Measurements from ENCODE around the gene HDAC7.

The HDAC7 gene

DNA sequence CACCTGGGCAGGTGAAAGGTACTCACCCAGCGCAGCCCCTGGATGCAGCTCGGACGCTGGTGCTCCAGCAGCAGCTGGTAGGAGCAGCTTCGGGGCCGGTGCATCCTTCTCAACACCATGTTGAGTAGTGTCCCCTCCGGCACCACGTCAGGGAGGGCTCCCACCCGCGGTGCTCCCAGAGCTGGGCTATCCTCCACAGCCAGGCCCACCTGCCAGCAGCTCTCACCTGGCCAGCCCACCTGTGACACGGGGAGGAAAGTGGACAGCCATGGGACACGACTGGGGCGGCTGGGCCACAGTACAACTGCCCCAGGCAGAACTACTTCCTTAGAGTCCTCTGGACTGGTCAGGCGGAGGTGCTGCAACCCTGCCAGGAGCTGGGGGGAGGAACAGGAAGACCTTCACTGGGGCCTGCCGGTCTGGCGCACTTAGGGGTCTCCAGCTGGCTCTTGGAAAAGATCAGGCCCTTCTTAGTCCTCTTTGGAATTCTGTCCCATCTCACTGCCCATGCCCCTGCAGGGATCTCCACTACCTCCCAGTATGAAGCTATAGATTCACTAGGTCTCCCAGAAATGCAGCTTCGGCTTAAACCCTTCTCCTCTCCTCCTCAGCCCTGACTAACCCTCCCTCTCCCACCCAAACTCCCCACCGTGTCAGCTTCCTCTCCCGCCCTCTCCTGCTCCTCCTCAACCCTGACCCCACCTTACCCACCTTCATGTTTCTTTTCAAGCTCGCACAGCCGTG lies 61.7 kb downstream of the HDAC7 start:
- DNase-seq: no peak

DNA sequence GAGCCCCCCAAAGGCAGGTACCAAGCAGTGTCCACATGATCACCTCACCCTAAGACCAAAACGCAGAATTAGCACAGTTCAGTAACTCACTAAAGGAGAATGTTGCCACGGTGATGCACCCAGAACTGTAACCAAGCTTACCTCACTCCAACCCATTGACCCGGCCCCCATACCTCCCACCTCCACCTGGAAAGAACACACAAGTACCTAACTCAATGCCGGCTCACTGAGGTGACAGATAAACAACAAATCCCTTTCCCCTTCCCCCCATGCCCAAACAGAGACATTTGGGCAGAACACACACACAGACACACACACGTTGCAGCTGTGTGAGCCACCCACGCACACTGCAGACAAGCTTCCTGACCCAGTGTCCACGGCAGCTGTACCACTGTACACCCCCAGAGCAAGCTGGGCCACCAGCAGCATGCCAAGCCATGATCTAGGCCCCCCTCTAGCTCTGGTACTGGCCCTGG lies 62.3 kb downstream of the HDAC7 start:
- no peak for DNase-seq

GRCh38 chr12:47755655-47756562 lies 63.8 kb downstream of the HDAC7 start:
- no peak for DNase-seq

- peak; percentile 64 for DNase-seq
Measured at GRCh38 chr12:47754881-47755280, 64.8 kb downstream of the HDAC7 start.

DNA sequence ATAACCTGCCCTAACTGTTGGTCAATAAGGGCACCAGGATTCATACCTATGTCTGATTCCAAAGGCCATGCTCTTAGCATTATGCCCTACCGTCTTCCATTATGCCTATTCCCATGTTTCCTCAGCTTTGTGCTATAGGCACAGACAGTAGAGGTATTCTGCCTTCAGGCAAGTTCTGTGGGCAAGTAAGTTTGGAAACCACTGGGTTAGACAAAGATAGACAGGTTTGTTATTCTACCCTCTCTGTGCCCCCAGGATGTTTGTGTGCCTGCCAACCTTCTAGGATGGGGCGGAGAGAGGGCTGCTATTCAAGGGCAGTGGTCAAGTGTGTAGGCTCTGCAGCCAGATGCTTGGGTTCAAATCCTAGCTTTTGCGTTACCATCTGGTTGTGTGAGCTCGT lies 65.6 kb downstream of the HDAC7 start:
- no peak for DNase-seq

DNA sequence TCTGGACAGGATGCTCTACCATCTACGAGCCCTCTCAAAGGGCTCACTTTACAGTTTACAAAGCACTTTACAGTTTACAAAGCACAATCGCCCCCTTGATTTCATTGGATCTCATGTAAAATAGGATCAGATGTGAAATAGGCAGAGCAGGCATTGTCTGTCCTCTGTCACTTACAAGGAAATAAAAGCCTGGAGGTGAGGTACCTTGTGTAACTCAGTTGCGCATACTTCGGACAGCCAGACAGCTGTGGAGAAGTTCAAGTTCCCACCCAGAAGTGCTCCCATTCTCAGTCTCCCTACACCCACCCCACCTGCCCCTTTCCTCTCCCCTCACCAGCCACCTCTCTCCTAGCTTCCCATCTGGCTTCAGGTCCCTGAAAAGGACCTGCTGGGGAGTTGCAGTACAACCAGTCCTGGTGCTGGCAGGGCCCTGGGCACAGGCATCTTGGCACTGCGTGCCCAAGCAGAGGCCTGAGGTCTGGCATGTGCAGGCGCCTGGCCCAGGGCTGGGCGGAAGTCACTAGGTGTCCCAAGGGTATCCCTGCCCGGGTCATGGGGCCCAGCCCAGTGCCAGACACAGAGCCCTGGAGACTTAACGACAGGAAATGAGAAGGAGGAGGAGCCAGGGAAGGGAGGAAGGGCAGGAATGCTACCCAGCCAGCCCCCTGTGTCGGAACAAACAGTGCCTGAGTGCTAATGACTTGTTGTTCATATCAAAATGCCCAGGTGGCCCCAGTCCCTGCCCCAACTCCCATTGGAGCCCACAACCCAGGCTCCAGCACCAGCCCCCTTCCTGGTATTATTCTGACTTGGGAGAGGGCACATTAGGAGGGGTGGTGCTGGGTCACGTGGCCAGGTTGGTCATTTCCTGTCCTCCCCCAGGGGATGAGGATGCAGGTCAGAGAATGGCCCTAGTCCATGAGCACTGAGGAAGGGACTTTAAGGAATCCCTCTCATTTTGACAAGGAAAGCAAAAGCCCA lies 66.4 kb downstream of the HDAC7 start:
- no peak for DNase-seq

- no peak for DNase-seq
Measured at GRCh38 chr12:47752552-47752951, 67.2 kb downstream of the HDAC7 start.

DNA sequence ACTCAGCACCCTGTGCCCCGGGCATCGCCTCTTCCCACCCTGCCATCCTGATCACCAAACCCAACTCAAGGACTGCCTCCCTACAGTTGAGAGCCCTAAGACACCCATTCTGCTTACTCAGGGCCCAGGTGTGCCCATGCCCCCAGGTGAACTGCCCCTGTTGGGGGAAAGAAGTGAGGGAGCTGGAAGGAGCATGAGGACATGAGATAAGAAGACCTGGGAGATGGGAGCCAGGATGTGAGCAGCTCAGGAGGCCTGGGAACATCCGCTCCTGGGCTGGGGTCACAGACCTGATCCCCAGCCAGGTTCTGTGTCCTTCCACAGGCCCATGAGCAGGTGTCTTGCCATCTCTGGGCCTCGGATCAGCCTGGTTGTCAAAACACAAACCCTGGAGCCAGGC lies 67.6 kb downstream of the HDAC7 start:
- DNase-seq: no peak

- no peak for DNase-seq
Measured at GRCh38 chr12:47751561-47751960, 68.1 kb downstream of the HDAC7 start.

- no peak for DNase-seq
Measured at GRCh38 chr12:47750916-47751470, 68.7 kb downstream of the HDAC7 start.

- no peak for DNase-seq
Measured at GRCh38 chr12:47750229-47750798, 69.4 kb downstream of the HDAC7 start.

GRCh38 chr12:47748899-47749298 lies 70.8 kb downstream of the HDAC7 start:
- no peak for DNase-seq

GRCh38 chr12:47748507-47748828 lies 71.2 kb downstream of the HDAC7 start:
- DNase-seq: no peak

- no peak for DNase-seq
Measured at GRCh38 chr12:47747596-47748506, 71.9 kb downstream of the HDAC7 start.

- no peak for DNase-seq
Measured at GRCh38 chr12:47747126-47747525, 72.6 kb downstream of the HDAC7 start.

- no peak for DNase-seq
Measured at GRCh38 chr12:47746523-47746922, 73.2 kb downstream of the HDAC7 start.

DNA sequence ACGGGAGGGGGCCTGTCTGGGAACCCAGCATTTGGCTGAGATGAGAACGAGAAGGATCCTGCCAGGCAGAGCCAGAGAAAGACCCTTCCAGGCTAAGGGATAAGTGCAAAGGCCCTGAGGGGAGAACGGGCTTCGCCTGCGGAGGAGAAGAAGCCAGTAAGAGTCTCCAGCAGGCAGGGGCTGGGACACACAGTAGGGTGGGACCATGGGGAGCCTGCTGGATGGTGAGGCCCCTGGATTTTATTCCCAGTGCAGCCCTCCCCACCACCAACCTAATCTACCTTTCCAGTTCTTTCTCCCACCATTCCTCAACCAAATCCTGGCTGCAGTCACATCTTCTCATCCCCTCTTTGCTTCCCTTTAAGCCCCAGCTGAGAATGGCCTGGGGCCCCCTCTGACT lies 73.6 kb downstream of the HDAC7 start:
- no peak for DNase-seq

GRCh38 chr12:47745485-47746041 lies 74.1 kb downstream of the HDAC7 start:
- no peak for DNase-seq

- no peak for DNase-seq
Measured at GRCh38 chr12:47744778-47745436, 74.8 kb downstream of the HDAC7 start.

DNA sequence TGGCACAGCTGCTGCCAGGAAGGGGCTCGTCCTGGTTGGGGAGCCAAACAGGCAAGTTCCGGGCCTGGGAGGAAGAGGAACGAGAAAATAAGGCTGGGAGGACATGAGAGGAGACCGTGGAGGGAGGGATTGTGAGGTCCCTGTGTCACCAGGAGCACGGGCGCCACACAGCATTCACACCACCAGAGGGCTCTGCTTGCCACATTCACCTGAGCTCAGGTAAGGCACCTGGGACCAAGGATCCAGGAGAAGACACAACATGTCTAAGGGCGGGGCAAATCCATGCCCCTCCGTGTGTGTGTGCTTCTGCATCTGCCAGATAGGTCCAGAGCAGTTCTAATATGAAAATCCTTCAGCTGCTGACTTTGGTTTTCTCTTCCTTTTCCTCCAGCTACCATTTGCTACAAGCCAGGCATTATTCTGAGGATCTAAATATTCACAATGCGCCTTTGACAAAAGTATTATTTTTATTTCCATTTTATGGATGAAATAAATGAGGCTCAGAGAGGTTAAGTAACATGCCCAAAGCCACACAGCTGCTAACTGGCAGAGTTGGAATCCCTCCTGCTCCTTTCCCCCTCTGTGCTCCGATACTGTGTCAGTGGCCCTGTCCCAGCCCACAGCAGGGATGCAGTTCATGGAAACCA lies 75.6 kb downstream of the HDAC7 start:
- DNase-seq: peak; percentile 35

All from NCI-H1092 treated with DMSO at 0.1 percent for 48 hours (cell line).